CD4-positive, alpha-beta T cell treated with Interleukin-4 for 1 hour (primary cell): ENCODE measurements around the gene GRIK1.
A peak's percentile ranks its signal among the peaks of the same experiment; 100 is the strongest.

ENCODE experiments used
- DNase-seq, 2 donors: peaks; one replicate each; pipeline ENCODE4 v3.0.0-alpha.2; 2020 to 2022

GRIK1 gene

GRCh38 chr21:29660047-29660720 lies 279.6 kb downstream of the GRIK1 start:
- DNase-seq: no peak

- no peak for DNase-seq
Observed at GRCh38 chr21:29658934-29659203, 280.9 kb downstream of the GRIK1 start.

- DNase-seq: no peak
Observed at GRCh38 chr21:29658177-29658933, 281.4 kb downstream of the GRIK1 start.

- no peak for DNase-seq
Observed at GRCh38 chr21:29657240-29657989, 282.4 kb downstream of the GRIK1 start.

GRCh38 chr21:29656504-29657239 lies 283.1 kb downstream of the GRIK1 start:
- peak in 1 of 2 donors; percentile 10 for DNase-seq

GRCh38 chr21:29655577-29655976 lies 284.2 kb downstream of the GRIK1 start:
- DNase-seq: no peak

GRCh38 chr21:29654855-29655254 lies 284.9 kb downstream of the GRIK1 start:
- DNase-seq: no peak

- DNase-seq: no peak
Observed at GRCh38 chr21:29654203-29654602, 285.6 kb downstream of the GRIK1 start.

GRCh38 chr21:29650523-29651022 lies 289.2 kb downstream of the GRIK1 start:
- no peak for DNase-seq

- no peak for DNase-seq
Observed at GRCh38 chr21:29649406-29649814, 290.4 kb downstream of the GRIK1 start.

- no peak for DNase-seq
Observed at GRCh38 chr21:29648710-29649240, 291.0 kb downstream of the GRIK1 start.

GRCh38 chr21:29647353-29647781 lies 292.4 kb downstream of the GRIK1 start:
- no peak for DNase-seq

GRCh38 chr21:29645666-29646553 lies 293.9 kb downstream of the GRIK1 start:
- no peak for DNase-seq

- DNase-seq: no peak
Observed at GRCh38 chr21:29643289-29643688, 296.5 kb downstream of the GRIK1 start.

GRCh38 chr21:29642551-29643245 lies 297.1 kb downstream of the GRIK1 start:
- DNase-seq: no peak

GRCh38 chr21:29641635-29642550 lies 297.9 kb downstream of the GRIK1 start:
- DNase-seq: no peak

GRCh38 chr21:29641001-29641634 lies 298.7 kb downstream of the GRIK1 start:
- DNase-seq: no peak

- no peak for DNase-seq
Observed at GRCh38 chr21:29640080-29640508, 299.7 kb downstream of the GRIK1 start.

- no peak for DNase-seq
Observed at GRCh38 chr21:29639366-29640079, 300.3 kb downstream of the GRIK1 start.
